GM18909 (cell line): Measurements from ENCODE around the gene DNAJB8.

ENCODE experiments used
- ATAC-seq: cut with Tn5 transposase; IDR thresholded peaks from one replicate; pipeline ENCODE4 v1.9.1; 2021; ENCODE audit warnings: mild to moderate bottlenecking; ENCODE audit not compliant: unreplicated experiment, poor library complexity

Gene DNAJB8

DNA sequence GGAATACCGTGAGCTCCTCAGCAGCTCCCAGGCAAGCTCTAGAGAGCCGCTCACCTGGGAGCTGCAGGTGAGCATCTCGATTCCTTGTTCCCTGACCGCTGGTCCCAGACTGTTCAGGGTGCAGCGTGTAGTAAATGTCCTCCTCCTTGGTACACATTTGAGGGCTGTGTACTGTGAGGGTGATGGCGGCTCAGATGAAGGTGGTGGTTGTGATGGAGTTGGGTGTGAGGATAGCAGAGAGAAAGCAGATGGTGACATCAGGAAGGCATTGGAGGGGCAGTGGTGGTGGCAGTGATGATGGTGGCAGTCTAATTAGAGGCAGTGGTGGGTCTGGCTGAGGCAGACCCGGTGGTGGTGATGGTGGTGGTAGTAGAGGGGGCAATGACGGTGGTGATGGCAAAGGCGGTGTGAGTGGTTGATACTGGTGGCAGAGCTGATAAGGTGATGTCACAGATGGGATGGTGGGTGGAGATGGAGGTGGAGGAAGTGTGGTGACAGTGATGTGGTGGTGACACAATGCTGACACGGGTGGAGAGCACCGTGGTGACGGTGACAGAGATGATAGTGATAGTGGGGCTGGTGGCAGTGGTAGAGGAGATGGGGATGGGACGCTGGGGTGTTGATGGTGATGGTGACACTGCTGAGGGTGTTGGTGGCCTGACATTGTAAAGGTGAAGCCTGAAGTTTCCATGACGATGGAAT is at the start of gene DNAJB8:
DNAJB8 (minus strand) TSS at position 51 of the 702 bp plus-strand sequence. CDS start 3,645 bp downstream, outside the sequence.
- ATAC-seq = no peak

DNA sequence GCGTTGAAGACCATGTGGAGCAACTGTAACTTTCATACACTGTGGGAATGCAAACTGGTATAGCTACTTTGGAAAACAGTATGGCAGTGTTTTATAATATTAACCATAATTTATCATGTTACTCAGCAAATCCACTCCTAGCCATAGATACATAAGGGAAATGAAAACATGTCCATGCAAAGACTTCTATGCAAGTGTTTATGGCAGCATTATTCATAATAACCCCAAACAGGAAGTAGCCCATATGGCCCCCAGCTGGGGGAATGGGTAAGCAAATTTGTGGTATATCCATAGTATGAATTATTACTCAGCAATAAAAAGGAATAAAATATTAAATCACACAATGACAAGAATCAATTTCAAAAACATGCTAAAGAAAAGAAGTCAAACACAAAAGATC is 49.3 kb upstream of the DNAJB8 start:
- no peak for ATAC-seq

DNA sequence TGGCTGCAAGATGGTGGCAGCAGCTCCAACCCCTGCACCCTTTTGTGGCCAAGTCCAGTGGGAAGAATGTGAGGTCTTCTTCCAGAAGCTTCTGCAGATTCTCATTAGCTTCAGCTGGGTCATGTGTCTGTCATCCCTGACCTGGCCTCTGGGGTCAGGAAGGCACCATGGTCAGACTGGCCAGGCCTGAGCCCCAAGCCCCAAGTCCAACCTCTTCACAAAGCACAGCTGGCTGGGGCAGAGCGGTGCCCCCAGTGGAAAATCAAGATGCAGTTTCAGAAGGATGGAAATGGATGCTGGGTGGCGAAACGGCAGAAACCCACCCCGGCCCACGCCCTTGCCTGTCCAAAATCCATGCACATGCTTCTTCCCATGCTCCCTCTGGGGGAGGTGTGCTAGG is 42.2 kb upstream of the DNAJB8 start:
- no peak for ATAC-seq

DNA sequence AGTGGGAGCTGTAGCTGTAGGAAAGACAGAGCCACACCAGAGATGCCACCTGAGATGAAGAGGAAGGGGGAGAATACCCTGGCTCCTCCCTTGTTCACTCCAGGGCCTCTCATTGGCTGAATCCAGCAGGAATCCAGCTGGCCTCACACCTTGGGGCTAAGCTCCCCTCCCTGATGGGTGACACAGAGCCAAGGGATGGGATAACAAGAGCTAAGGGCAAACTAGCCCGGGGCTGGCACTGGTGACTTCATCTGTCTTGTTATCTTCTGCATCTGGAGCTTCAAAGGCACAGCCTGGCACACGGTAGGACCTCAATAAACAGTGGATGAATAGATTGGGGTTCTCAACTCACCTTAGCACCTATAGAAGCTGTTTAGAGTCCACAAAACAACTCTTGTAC is 40.1 kb upstream of the DNAJB8 start:
- no peak for ATAC-seq

DNA sequence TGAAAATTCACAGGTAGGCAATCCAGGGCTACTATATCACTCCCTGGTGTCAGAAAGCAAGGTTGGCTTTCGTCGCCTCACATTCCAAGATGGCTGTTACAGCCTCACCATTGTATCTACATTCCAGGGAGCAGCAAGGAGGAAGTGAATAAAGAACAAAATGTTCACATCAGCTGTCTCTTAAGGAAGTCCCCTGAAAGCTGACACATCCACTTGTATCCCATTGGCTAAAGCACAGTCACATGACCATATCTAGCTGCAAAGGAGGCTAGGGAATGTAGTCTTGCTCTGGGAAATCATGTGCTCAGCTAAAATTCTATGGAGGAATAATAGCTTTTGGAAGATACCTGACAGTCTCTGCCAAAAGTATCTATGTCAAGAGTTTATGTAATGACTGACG is 39.1 kb upstream of the DNAJB8 start:
- ATAC-seq = no peak

DNA sequence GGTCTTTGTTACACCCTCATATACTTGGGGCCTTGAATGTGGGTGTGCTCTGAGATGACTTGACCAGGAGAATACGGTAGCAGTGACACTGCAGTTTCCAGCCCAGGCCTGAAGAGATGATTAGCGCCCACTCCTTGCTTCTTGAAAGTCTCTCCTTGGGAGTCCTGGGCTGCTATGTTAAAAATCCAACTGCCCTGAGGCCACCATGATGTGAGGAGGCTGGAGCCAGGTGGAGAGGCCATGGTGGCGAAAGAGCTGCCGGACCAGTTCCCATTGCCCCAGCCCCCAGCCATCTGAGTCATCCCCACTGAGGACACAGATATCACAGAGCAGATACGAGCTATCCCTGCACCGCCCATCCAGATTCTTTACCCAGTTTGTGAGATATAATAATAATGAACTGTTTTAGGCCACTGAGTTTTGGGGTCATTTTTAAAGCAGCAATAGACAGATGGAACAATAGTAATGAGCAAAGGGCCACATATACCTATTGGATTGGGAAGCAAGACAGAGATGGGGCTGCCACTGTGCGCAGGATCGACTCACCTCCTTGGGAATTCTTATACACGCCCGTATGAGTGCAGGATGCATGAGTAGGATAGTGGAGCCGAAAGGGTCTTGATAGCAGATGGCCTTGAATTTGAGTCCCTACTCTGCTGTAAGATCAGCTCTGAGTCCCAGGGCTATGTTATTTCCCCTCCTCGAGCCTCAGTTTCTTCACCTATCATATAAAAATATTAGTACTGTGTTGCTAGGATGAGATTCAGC is 38.5 kb upstream of the DNAJB8 start:
- no peak for ATAC-seq

DNA sequence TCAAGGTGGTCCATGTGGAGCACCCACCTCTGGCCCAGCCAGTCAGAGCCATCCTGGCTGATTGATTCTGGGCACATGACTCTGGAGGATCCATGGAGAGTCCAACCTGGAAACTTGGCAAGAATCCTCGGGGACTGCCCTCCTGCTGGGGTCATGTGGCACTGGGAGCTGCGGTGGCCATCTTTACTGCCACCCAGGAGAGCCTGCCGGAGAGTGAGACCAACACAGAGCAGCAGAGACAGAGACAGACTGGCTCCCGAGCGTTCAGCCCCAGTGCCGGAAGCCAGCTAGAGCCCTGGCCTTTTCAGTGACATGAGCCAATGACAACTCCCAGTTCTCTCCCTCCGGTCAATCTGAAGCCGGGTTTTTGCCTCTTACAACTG is 37.8 kb upstream of the DNAJB8 start:
- no peak for ATAC-seq

DNA sequence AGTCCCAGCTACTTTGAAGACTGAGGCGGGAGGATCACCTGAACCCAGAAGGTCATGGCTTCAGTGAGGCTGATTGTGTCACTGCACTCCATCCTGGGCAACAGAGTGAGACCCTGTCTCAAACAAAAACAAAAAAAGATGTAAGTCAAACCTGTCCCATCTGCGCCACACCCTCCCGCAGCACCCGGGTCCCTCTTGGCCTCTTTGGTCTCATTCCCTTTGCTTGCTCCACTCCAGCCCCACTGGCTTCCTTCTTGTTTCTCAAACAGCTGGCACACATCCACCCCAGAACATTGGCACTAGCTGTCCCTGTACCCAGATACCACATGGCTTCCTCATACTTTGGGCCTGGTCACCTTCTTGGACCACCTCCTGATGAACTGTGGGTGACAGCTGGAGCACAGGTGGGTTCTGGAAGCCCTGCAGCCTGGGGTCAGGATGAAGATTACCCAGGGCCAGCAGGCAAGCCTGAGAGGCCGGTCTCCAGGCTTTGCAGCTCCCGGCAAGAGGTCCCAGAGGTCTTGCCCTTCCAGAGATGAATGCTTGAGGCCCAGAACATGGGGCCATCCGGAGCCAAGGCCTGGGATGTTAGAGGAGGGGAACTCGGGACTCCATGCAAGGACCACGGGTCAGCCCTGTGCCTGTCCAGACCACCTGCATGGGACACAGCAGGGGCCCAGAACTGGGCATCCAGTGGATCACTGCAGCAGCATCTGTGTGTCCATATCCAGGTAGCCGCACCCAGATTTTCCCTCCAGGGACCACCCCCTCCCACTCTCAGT is 37.3 kb upstream of the DNAJB8 start:
- ATAC-seq = no peak

DNA sequence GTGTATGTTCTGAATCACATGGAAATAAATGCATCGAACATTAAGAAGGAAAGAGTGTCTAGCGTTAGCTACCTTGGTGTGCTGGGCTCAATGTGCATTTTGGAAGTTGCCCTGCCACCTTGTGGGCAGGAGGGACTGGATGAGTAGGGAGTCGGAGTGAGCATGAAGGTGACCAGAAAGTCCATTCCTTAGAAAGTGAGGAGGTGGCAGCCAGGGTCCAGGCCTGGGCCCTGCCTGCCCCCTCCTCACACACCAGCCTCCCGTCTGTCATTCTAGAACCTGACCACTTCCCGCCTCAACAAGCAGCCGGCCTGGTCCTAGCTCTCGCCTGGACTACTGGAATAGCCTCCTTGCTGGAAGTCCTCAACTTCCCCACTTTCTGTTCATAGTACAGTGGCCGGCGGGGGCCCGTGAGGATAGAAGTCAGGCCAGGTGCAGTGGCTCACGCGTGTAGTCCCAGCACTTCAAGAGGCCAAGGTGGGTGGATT is 36.5 kb upstream of the DNAJB8 start:
- no peak for ATAC-seq

DNA sequence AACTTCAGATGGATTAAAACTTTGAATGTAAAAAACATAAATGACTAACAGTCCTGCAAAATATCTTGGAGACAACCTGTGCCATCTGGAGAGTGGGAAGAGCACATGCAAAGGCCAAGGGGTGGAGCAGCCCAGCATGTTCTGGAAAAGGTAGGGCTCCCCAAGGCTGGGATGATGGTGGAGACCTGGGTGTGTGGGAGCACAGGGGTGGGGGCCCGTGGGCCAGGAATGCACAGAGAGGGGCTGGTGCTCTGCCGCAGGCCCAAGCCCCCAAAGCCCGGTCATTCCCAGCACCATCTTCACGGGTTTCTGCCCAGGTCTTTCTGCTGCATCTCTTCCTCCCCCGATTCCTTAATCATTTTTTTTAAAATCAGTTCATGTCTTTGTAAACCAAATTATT is 36.0 kb upstream of the DNAJB8 start:
- ATAC-seq = no peak

DNA sequence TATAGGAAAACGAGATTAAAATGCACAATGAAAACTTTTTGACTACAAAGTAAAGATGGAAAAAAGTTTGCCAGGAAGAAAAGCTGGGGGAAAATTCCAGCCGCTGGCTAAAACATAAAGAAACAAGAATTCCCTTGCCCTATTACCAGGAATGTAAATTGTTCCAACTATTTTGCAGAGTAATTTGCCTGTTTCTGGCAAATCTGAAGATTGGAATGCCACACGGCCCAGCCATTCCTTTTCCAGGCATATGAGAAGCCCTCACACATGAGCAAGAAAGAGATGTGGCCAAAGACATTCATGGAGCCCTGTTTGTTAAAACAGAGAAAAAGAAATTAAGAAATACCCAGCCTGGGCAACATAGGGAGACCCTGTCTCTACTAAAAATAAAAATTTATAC is 34.7 kb upstream of the DNAJB8 start:
- ATAC-seq = no peak

DNA sequence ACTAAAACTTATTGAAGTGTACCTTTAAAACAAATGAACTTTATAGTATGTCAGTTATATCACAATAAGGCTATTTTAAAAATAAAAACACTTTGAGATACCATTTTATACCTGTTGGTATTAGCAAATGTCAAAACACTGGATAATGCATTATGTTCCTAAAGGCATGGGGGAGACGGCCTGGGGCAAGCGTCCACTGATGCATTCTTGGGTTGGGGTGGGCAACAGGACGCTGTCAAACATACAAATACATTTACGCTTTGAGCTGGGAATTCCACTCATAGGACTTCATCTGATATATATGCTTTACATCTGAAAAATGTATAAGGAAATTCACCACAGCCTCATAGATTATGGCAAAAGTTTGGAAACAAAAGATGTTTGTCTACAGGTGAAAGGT is 33.9 kb upstream of the DNAJB8 start:
- no peak for ATAC-seq

DNA sequence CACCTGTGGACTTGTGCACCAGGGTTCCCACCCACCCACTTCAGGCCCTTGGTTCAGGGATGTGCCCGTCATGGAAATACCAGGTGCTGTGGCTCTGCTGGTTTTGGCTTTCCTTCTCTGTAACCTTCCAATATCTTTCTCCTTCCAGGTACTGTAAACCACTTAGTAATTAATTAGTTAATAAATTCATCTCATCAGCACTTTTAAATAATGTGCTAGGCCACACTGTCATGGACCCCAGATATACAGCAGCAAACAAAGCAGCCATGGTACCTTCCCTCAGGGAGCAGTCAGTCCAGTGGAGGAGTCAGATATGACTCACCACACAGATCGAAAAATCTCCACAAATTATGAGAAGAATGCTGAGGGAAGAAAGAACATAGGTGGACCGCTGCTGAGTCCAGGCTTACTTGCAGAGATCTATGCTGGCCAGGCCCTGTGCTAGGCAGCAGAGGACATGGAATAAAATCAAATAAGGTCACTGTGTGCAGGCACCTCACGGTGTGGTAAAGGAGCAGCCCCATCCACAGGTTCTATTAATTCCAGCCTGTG is 33.1 kb upstream of the DNAJB8 start:
- no peak for ATAC-seq

DNA sequence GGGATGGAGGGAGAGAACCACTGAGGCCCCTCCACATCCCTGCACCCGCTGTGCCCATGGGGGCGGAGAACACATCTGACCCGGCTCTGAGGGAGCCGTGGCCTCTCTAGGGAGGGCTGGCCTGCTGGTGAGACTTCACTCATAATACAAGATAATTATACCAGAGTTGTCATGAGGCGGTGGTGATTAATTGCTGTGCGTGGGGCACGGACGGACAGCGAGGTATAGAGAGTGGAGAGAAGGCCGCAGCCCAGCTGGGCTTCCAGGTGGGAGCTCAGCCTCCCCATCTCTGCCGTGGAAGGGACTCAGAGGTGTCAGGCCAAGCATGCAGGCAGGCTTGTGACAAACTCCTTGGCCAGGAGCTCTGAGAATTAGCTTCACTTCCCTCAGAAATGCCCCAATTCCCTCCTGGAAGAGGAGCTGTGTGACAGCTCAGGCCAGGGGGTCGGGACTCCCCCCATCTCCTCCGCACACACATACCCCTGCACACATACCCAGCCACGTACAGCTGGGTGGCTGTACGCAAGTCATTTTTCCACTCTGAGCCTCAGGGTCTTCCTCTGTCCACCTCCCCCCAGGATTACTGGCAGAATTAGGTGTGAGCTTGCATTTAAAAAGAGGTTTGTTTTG is 32.3 kb upstream of the DNAJB8 start:
- ATAC-seq = no peak

DNA sequence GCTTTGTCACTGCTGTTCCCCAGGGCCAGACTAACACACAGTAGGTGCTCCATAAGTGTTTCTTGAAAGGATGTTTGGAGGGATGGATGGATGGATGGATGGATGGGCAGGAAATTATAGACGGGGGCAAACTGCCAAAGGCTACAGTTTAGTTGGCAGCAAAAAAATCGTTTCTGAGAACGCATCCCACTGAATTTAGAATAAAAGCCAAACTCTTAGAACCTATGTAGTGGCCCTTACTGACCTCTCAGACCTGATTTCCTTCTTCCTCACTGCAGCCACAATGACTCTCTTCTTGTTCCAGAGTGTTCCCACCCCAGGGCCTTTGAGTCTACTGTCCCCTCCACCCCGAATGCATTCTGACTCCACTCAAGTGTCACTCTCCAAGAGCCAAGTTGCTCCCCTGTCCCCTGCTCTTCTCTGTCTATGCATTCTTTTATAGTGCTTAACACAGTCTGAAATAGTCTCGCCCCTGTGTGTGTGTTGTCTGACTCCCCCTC is 31.5 kb upstream of the DNAJB8 start:
- ATAC-seq = no peak

DNA sequence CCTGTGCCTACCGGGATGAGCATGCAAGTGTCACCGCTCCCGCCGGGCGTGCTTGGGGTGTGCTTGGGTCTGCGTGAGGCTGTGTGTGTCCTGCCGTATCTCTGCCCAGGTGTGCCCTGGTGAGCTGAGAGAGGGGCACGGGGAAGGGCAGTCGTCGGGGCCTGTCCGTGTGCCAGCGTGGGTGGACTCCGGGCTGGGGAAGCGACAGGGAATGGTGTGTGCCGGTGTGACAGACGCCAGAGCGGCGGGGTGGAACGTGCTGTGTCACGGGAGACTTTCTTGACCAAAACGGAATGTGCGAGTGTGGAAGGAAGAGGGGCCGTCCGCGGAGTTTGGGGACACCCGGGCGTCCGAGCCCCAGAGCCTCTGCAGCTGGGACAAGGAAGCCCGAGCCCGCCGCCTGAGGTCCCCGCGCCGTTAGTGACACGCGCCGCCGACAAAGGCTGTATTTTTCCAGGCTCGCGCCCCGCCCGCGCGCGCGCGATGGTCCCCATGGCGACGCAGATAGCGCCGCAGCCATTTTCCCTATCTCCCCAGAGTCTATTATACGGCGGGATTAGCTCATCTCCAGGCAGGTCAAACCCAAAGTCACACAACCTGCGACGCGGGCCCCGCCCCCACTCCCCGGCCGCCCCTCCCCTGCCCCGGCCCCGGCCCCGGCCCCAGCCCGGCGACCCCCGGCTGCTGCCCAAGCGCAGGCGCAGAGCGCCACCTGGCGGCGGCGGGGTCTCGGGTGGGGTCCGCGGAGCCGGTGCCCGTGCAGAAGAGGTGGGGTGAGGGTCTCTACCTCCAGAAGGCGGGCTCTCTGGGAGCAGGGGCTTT is 30.8 kb upstream of the DNAJB8 start:
- ATAC-seq = peak; percentile 42

DNA sequence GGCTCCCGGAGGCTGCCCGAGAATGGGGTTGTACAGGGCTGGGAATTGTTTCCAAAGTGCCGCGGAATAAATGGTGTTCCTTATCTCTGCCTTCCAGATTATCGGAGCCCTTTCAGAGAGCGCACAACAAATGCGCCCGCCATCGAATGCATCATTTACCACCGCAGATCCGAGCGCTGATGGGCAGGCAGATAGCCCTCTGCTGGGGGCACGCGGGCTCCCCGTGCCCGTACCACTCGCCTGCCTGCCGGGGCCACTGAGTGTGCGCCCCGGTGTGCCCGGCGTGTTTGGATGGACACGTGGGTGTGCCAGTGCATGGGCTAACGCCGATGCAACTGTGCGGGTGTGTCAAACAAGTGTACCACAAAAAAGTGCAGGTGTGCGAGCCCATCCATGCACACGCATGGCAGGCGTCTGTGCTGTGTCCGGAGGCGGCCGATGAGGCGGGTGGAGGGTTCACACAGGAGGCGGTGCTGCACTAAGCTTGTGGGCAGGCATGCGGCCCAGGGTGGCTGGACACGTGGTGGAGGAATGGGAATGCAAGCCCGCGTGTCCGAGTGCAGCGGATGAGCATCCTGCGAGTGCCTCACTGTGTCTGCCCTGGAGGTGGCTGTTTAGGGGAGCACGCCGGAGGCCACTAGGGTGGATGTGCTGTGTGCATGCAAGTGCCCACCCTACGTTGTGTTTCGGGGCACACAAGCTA is 30.1 kb upstream of the DNAJB8 start:
- no peak for ATAC-seq

DNA sequence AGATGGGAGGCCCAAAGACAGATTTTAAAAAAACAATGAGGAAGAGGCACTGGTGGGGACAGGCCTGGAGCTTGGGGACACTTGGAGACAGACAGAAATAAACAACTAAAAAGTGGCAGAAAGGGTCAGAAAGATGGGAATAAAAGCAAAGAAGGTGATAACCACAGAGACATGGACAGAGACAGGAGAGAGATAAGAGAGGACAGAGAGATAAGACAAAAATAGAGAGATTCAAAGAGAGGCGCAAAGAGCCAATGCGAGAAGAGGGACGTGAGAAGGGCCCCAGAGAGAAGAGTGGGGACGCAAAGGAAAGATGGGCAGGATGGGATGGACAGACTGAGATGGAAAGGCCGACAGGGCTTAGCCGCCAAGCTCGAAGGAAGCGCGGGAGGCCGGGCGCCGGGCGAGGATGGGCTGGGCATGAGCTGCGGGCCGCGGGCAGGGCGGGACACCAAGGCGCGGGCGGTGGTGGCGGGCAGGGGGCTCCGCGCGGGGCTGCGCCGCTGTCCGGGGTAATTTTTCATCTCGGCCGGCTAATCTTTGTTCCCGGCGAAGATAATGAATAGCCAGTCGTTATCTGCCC is 29.4 kb upstream of the DNAJB8 start:
- no peak for ATAC-seq
